ENCODE data around the gene PPP1R9A.

DNA sequence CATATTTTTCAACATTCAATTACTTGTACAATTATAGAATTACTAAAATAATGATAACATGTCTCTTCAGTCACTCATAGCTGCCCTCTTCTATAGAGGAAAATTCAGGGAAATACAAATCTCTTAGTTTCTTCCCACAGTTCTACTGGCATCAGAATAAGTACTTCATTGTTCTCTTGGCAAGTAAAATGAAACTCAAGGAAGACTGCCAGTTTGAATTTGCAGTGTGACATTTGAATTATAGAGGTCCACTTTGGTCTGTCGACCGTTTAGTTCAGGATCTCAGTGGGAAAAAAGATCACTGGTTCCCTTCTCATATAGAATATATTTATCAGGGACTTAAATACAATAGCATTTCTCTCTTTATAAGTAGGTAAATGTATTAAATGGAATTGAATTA lies 302.4 kb downstream of the PPP1R9A start:
- TF ChIP-seq, protein P1, sequence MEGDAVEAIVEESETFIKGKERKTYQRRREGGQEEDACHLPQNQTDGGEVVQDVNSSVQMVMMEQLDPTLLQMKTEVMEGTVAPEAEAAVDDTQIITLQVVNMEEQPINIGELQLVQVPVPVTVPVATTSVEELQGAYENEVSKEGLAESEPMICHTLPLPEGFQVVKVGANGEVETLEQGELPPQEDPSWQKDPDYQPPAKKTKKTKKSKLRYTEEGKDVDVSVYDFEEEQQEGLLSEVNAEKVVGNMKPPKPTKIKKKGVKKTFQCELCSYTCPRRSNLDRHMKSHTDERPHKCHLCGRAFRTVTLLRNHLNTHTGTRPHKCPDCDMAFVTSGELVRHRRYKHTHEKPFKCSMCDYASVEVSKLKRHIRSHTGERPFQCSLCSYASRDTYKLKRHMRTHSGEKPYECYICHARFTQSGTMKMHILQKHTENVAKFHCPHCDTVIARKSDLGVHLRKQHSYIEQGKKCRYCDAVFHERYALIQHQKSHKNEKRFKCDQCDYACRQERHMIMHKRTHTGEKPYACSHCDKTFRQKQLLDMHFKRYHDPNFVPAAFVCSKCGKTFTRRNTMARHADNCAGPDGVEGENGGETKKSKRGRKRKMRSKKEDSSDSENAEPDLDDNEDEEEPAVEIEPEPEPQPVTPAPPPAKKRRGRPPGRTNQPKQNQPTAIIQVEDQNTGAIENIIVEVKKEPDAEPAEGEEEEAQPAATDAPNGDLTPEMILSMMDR (IDR thresholded peaks at IDR 0.05; ENCODE audit: low read depth, low read length, poor library complexity, severe bottlenecking) = no peak
- no peak for TF ChIP-seq EZH2phosphoT487 (IDR thresholded peaks at IDR 0.05; ENCODE audit: borderline replicate concordance, low read length)

Measured in DOHH2 (cell line).